Measurements from ENCODE around the gene CFC1B.
"Not testable (repeated sequence)": the region's sequence is repeated elsewhere in the genome, so short reads cannot be mapped to it uniquely, and the experiment has no call there.

CFC1B gene

DNA sequence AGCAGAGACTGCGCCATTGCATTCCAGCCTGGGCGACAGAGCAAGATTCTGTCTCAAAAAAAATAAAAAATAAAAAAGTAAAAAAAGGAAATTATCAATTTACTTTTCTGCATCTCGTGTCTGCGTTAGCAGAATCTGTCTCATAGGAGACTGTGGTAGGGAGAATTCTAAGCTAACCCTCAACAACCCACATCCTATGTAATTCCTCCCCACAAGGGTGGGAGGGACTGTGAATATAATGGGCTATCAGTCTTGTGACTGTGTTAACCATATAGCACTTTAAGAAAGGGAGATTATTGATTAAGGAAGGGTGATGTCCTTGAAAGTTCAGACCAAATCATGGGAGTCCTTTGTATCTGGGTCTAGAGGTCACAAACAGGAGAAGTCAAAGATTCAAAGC lies 45.1 kb downstream of the CFC1B start:
- DNase-seq (ENCODE audit: low read depth in 3 of 3) = not testable (repeated sequence)

DNA sequence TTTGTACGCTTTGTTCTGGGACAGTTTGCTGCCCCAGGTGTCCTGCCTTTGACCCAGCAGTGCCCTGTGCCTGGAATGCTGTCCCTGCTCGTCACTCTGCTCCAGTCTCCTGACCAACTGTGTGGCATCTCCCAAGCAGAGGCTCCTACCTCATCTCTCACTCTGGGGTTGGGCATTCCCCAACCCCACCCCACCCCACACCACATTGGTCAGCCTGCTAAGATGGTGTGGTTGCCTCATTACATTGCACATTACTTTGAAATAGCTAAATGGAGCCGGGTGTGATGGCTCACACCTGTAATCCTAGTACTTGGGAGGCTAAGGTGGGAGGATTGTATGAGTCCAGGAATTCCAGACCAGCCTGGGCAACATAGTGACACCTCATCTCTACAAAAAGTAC lies 50.9 kb downstream of the CFC1B start:
- not testable (repeated sequence) for DNase-seq (ENCODE audit: low read depth in 3 of 3)

DNA sequence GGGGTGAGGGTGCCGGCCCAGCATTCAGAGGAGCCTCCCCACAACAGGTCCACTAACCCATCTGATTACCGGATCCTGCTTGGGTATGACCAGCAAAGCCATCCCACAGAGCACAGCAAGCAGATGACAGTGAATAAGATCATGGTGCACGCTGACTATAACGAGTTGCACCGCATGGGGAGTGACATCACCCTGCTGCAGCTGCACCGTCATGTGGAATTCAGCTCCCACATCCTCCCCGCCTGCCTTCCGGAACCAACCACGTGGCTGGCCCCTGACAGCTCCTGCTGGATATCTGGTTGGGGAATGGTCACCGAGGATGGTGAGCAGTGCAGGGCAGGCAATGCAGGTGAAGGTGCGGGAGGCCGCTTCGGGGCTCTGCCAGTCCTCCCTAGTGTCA lies 53.2 kb downstream of the CFC1B start:
- DNase-seq (ENCODE audit: low read depth in 3 of 3) = not testable (repeated sequence)

DNA sequence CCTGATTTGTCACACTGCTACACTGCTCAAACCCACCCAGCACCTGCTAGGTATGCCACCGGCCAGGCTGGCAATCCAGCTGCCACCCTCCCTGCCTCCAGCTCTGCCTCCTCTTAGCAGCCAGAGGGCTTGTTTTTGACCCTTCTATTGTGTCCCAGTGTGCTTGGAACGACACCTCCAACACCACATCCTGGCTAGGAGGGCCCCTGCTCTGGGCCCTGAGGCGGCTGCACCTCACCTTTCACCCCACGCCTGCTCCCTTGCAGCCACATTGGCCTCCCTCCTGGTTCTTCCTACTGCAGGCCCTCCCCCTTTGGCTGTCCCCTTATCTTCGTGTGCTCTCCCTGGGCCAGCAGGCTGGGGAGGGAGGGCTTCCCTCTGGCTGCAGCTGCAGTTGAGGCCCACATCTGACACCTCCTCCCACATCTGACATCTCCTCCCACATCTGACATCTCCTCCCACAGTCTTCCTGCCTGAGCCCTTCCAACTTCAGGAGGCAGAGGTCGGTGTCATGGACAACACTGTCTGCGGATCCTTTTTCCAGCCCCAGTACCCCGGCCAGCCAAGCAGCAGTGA lies 55.3 kb downstream of the CFC1B start:
- not testable (repeated sequence) for DNase-seq (ENCODE audit: low read depth in 3 of 3)

DNA sequence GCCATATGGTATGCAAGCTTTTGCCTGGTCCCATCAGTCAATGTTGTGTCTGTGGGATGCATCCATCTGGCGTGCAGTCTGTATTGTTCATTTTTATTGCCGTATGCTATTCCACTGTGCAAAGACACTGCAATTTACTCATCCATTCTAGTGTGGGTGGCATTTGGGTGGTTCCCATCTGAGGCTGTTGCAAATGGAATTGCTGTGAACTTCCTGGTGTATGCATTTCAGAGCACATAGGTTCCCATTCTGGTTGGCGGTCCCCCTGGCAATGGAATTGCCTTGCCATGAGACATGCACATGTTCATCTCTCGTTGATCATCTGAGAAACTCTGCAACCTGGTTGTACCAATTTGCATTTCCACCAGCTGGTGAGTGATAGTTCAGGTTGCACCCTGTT lies 56.5 kb downstream of the CFC1B start:
- not testable (repeated sequence) for DNase-seq (ENCODE audit: low read depth in 3 of 3)
